NCI-H2107 treated with DMSO at 0.1 percent for 48 hours (cell line): ENCODE results near the gene FAM217B.
A peak's percentile ranks its signal among the peaks of the same experiment; 100 is the strongest.

Source experiments
- DNase-seq: peaks from one replicate; lab custom pipeline; 2025; ENCODE audit not compliant: unreplicated experiment; lab: John Stamatoyannopoulos, UW

FAM217B gene, protein sequence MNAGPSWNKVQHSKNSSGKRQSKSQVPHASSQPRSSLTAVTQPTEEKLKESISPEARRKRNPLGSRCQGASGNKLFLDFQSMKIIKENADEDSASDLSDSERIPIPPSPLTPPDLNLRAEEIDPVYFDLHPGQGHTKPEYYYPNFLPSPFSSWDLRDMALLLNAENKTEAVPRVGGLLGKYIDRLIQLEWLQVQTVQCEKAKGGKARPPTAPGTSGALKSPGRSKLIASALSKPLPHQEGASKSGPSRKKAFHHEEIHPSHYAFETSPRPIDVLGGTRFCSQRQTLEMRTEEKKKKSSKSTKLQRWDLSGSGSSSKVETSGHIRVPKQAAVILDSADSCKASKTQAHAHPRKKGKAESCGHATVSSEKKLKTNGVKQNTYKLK

DNA sequence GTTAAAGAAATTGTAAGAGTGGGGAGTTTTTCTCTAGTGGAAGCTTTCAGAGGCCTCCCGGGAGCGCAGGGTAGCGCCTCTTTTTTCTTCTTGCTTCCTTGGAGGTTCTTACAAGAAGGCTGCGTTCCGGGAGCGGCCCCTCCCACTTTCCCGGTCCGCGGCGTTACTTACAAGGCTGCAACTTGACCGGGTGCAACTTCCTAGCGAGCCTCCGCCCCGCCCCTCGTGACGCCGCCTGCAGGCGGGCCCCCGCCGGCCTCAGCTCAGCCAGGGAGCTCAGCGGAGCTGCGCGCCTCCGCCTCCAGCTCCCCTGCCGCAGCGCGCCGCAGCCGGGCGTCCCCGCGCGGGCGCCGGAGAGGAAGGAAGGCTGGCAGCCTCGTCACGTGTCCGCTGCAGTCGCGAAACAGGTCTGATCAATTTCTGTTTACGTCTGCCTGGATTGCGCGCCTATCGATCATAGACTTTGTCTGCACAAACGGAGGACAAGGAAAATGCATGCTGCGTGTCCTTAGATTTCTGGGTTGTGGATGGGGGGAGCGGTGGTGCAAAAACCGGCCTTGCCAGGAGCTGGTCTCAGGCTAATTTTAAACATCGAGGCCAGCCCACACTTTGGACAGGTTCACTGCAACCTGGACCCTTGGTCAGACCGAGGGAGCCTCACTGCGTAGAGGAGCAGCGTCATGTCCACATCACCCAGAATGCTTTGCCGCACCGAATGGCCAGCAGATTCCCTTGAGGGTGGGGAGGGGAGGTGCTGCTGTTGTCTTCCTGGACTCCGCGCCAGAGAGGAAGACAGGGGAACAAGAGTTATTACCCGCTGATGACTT lies at the start of gene FAM217B, which contains the start of gene PPP1R3D:
FAM217B (plus strand) TSS at position 261 of the 827 bp plus-strand sequence. CDS start 3,555 bp downstream, outside the sequence.
PPP1R3D (minus strand) TSS at position 177 of the 827 bp plus-strand sequence. CDS start 374 bp downstream, outside the sequence.
- DNase-seq: peak; percentile 77

DNA sequence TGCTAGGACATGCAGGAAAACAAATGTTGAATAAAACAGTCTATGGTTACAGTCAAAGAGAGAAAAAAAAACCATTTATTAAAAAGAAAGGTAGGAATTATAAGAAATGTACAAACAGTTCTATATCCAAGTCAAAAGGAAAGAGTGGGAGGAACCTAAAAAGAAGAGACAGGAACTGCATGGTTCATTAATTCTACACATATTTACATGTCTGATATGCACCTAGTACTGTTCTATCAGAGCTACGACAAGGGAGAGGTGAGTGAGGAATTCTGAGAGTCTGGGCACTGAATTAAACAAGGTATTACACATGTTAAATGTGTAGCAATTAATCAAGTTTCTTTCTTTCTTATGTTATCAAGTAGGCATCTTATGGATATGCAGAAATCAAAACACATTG lies 48.6 kb upstream of the FAM217B start:
- DNase-seq: no peak

GRCh38 chr20:59895908-59896307 lies 44.3 kb upstream of the FAM217B start:
- no peak for DNase-seq

DNA sequence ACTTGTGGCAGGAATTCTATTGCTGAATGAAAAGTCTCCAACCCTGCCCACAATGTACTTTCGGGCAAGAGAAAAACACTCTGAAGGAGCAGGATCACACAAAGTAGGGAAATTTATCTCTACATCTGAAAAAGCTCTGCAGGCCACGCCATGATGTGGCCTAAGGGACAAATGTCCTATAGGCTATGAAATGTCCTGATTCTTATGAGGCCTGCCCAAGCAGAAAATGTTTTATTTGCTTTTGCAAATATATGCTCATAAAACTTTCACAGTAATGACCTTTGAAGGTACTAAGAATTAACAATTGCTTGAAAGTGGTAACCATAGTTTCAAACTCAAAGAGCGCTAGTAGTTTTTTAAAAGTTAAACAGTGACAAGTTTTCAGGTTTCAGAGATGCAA lies 37.7 kb upstream of the FAM217B start:
- no peak for DNase-seq

- DNase-seq: no peak
Measured at GRCh38 chr20:59903621-59904020, 36.6 kb upstream of the FAM217B start.

DNA sequence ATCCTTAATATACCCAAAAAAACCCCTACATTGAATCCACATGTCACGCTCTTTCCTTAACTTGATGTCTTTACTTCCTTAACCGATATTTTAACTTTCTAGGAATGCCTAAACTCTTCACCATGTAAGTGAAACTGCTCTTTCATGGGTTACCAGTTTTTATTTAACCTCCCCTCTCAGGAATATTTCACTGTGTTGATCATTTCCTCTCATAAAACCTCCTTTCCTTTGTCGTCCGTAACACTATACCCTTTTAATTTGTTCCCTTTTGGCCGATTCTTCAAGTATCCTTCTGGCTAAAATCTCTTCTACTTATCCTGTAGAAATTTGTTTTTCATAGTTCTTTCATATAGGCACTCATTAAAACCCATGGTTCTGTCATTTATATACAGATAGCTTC lies 31.3 kb upstream of the FAM217B start:
- DNase-seq: no peak

GRCh38 chr20:59911041-59911440 lies 29.1 kb upstream of the FAM217B start:
- DNase-seq: no peak

- no peak for DNase-seq
Measured at GRCh38 chr20:59912609-59913008, 27.6 kb upstream of the FAM217B start.

DNA sequence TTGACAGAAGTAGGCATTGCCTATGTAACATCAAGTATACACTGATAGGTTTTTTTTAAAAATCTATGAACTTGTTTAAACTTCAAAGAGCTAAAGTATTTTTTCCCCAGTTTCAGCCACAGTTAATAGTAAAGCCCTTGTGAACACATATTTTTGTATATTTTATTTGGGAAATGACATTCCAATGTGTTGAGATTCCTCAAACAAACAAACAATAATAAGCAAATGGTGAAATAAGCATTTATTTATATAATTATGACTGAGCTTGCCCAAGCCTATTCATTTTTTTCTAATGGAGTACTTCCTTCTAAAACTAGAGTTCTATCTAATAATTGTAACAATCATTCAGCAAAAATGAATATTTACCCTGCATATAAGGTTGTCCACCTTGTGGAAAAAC lies 19.2 kb upstream of the FAM217B start:
- no peak for DNase-seq

DNA sequence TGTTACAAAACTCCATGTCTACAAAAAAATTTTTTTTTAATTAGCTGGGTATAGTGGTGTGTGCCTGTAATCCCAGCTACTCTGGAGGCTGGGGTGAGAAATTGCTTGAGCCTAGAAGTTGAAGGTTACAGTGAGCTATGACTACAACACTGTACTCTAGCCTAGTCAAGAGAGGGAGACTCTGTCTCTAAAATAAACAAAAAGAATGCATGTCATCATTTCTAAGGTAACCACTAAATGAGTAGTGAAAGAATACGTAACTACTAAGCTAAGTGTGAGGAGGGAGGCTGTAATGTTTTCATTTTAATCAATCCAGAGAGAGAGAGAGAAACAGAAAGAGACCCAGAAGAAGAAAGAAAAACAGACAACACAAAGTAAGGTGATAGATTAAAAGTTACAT lies 16.7 kb upstream of the FAM217B start:
- DNase-seq: no peak

DNA sequence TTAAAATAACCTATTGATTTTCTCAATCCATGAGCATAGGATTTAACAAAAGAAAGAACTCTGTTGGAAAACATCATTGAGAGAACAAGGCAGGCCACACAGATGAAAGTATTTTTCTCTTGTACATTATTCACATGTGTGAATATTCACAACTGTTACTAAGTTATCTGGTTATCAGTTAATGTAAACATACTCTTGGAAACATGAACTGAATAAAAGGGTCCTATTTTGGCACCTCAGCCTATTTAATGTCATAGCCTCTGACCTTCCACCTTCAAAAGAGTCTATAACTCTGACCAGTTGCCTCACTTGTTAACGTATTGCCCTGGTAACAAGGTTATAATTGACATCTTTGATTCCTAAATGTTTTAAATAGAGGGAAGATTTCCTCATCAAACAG lies 14.8 kb upstream of the FAM217B start:
- DNase-seq: no peak

- no peak for DNase-seq
Measured at GRCh38 chr20:59925899-59926298, 14.3 kb upstream of the FAM217B start.

GRCh38 chr20:59931511-59932312 lies 8.5 kb upstream of the FAM217B start:
- no peak for DNase-seq

DNA sequence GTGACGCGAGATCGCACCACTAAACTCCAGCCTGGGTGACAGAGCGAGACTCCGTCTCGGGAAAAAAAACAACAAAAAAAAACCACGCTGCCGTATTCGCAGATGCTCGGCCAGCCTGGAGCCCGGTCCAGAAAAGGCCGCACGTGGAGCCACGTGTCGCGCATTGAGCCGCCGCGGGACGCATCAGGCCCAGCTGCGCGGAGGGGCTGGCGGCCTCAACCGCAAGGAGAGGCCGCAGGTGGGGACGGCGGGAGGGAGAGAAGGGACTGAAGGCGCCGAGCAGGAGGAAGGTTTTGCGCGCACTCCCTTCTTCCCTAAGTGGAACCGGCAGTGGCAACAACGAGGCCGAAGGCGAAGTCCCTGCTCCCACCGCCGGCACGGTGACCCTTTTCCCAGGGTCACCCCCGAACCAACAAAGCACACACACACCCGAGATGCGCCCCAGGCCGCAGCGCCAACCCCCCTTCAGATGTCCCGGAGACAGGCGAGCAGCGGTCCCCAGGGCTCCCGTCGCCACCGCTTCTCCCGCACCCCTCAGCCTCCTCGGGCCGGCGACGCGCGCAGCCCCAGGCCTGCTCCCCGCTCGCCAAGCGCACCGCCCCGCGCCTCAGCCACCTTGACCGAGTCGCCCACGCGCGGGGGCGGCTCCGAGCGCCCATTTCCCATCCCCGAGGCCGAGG lies 7.4 kb upstream of the FAM217B start:
- DNase-seq: no peak

GRCh38 chr20:59933296-59933848 lies 6.8 kb upstream of the FAM217B start, which contains the start of gene SYCP2:
Gene SYCP2 (minus strand): TSS chr20:59933637. CDS start chr20:59922413, 11,224 bp downstream.
- DNase-seq: no peak

- no peak for DNase-seq
Measured at GRCh38 chr20:59933849-59934585, 6.2 kb upstream of the FAM217B start.

DNA sequence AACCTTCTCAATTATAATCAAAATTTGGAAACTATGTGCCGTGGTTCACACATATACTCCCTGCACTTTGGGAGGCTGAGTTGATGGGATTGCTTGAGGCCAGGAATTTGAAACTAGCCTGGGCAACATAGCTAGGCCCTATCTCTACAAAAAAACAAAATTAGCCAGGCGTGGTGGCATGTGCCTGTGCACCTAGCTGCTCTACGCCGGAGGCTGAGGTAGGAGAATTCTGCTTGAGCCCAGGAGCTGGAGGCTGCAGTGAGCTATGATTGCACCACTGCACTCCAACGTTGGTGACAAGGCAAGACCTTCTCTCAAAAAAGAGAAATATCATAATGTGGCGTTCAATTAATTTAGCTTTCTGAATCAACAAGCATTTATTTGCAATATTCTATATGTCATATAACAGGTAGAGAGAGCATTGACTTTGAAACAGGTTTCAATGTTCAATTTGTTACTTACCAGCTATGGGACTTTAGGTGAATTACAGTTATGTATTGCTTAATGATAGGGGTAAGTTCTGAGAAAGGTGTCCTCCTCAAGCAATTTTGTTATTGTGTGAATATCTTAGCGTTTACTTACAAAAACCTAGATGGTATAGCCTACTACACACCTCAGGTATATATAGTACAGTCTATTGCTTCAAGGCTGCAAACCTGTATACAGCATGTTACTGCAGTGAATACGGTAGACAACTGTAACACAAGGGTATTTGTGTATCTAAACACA lies 4.6 kb upstream of the FAM217B start:
- DNase-seq: no peak

DNA sequence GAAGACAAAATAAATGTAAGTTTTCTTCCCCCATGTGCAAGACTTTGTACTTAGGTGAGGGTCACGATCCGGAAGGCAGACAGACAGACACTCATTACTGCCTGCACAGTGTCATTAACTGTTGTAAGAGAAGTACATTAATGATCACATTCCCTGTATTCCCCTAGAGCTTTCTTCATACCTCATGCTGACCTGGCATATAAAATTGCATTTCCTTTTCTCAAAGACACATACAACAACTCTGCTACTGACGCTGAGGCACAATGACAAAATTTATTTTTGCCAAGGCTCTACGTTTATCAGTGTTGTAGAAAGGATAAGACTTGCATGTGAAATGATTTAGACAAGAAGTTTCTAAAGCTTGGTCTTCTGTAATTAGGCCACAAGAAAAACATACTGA lies 3.8 kb upstream of the FAM217B start:
- no peak for DNase-seq

- DNase-seq: no peak
Measured at GRCh38 chr20:59937150-59937549, 3.0 kb upstream of the FAM217B start.
